Coronary artery (tissue), 2 donors: ENCODE measurements around the gene CTPS2.
"Not testable (repeated sequence)": the region's sequence is repeated elsewhere in the genome, so short reads cannot be mapped to it uniquely, and the experiment has no call there.

ENCODE experiments used
- DNase-seq: peaks from one replicate; pipeline ENCODE4 v3.0.0-alpha.2; 2017; ENCODE audit warnings: low spot score
- H3K27ac ChIP-seq, 2 donors: fragments of 200-600 bp; sonication (generic); one replicate each; pipeline ENCODE4 v1.5.1; 2016 to 2019
- H3K4me3 ChIP-seq: fragments of 200-600 bp; sonication (generic); 2 replicates; pipeline ENCODE4 v1.5.1; 2016; ENCODE audit warnings: mild to moderate bottlenecking, moderate library complexity
- TF ChIP-seq, protein P1 (sequence below): fragments of 200-600 bp; sonication (generic); IDR thresholded peaks from one replicate; pipeline ENCODE4 v1.5.1; 2019; ENCODE audit warnings: antibody characterized with exemption

CTPS2 gene

GRCh38 chrX:16604337-16604736 lies 108.1 kb downstream of the CTPS2 start:
- DNase-seq = no peak
- Histone ChIP-seq H3K27ac (no peak overlapping the region), H3K4me3 (no peak overlapping the region)
- TF ChIP-seq, protein P1, sequence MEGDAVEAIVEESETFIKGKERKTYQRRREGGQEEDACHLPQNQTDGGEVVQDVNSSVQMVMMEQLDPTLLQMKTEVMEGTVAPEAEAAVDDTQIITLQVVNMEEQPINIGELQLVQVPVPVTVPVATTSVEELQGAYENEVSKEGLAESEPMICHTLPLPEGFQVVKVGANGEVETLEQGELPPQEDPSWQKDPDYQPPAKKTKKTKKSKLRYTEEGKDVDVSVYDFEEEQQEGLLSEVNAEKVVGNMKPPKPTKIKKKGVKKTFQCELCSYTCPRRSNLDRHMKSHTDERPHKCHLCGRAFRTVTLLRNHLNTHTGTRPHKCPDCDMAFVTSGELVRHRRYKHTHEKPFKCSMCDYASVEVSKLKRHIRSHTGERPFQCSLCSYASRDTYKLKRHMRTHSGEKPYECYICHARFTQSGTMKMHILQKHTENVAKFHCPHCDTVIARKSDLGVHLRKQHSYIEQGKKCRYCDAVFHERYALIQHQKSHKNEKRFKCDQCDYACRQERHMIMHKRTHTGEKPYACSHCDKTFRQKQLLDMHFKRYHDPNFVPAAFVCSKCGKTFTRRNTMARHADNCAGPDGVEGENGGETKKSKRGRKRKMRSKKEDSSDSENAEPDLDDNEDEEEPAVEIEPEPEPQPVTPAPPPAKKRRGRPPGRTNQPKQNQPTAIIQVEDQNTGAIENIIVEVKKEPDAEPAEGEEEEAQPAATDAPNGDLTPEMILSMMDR = no peak

- TF ChIP-seq, protein P1 = no peak
- Histone ChIP-seq H3K4me3 (no peak overlapping the region), H3K27ac (no peak overlapping the region)
- DNase-seq = no peak
Observed at GRCh38 chrX:16603822-16604221, 108.6 kb downstream of the CTPS2 start.

DNA sequence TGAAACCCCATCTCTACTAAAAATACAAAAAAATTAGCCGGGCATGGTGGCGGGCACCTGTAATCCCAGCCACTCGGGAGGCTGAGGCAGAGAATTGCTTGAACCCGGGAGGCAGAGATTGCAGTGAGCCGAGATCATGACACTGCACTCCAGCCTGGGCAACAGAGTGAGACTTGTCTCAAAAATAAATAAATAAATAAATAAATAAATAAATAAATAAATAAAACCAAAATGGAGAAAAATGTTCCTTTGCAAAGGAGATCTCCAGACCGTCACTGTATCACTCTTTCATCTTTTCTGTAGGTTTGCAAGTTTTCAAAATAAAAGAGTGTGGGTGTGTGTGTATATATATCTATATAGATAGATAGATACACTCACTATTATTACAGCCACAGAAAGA lies 109.2 kb downstream of the CTPS2 start:
- not testable (repeated sequence) for H3K4me3 ChIP-seq, DNase-seq, H3K27ac ChIP-seq

- H3K4me3 ChIP-seq = no peak overlapping the region
- H3K27ac ChIP-seq = no peak overlapping the region
- no peak for DNase-seq
- TF ChIP-seq, protein P1 = no peak
Observed at GRCh38 chrX:16601885-16602284, 110.6 kb downstream of the CTPS2 start.

- Histone ChIP-seq H3K4me3 (no peak overlapping the region), H3K27ac (no peak overlapping the region)
- TF ChIP-seq, protein P1 = no peak
- DNase-seq = no peak
Observed at GRCh38 chrX:16594490-16594889, 118.0 kb downstream of the CTPS2 start.

- TF ChIP-seq, protein P1 = no peak
- no peak overlapping the region for H3K4me3 ChIP-seq
- DNase-seq = no peak
- H3K27ac ChIP-seq = no peak overlapping the region
Observed at GRCh38 chrX:16593801-16594200, 118.7 kb downstream of the CTPS2 start.

- no peak for DNase-seq
- Histone ChIP-seq H3K4me3 (no peak overlapping the region), H3K27ac (no peak overlapping the region)
- TF ChIP-seq, protein P1 = no peak
Observed at GRCh38 chrX:16592194-16592770, 120.2 kb downstream of the CTPS2 start.

DNA sequence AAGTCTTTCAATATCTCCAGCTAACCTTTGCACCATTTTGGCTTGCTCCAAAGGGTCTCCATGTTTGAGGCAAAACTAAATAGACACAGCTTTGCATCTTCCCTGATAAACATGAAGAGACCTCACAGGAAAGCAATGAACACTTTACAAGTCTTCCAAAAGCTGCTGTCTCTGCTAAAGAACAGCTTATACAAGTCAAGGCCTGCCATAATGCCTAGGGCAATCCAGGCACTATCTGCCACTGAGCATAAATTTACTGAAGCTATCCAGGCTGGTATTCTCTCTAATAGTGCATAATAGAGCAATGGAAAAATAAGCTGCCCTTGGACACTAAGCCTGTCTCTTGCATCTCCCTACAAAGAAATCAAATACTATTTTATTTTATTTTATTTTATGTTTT lies 122.6 kb downstream of the CTPS2 start:
- DNase-seq = no peak

More for the DNA sequence above, 122.6 kb downstream of the CTPS2 start:
- TF ChIP-seq, protein P1 = no peak
- no peak overlapping the region for H3K4me3 ChIP-seq
- no peak overlapping the region for H3K27ac ChIP-seq
